GM19238 (cell line): Measurements from ENCODE around the gene SYNE1.
"Not testable (repeated sequence)": the region's sequence is repeated elsewhere in the genome, so short reads cannot be mapped to it uniquely, and the experiment has no call there.

Experiments
- DNase-seq: peaks from one replicate; pipeline ENCODE4 v3.0.0; 2011; ENCODE audit warnings: low spot score; ENCODE audit not compliant: insufficient read length

Gene SYNE1

GRCh38 chr6:152110886-152111820 lies 526.0 kb downstream of the SYNE1 start:
- DNase-seq: no peak

GRCh38 chr6:152107973-152108372 lies 529.2 kb downstream of the SYNE1 start:
- no peak for DNase-seq

DNA sequence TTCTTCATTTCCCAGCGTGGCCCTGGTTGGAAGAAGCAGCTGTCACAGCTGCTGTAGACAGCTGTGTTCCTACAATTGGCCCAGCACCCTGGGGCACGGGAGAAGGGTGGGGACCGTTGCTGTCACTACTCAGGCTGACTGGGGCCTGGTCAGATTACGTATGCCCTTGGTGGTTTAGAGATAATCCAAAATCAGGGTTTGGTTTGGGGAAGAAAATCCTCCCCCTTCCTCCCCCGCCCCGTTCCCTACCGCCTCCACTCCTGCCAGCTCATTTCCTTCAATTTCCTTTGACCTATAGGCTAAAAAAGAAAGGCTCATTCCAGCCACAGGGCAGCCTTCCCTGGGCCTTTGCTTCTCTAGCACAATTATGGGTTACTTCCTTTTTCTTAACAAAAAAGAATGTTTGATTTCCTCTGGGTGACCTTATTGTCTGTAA lies 537.0 kb downstream of the SYNE1 start:
- DNase-seq: no peak

DNA sequence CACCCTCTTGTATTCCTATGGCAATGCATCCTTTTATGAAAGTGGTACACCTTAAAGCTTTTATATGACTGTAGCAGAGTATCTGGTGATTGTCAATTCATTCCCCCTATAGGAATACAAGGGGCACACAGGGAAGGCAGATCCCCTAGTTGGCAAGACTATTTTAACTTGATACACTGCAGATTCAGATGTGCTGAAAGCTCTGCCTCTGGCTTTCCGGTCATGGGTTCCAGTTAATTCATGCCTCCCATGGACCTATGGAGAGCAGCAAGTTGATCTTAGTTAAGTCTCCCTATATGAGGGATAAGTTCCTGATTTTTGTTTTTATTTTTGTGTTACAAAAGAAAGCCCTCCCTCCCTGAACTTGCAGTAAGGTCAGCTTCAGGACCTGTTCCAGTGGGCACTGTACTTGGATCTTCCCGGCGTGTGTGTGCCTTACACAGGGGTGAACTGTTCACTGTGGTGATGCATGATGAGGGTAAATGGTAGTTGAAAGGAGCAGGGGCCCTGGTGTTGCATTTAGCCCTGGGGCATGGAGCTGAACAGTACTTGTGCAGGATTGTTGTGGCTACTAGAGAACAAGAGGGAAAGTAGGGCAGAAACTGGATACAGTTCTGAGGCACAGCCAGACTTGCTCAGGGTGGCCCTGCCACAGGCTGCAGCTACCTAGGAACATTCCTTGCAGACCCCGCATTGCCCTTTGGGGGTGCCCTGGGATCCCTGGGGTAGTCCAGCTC lies 537.5 kb downstream of the SYNE1 start:
- no peak for DNase-seq

- DNase-seq: no peak
Observed at GRCh38 chr6:152098683-152099082, 538.5 kb downstream of the SYNE1 start.

DNA sequence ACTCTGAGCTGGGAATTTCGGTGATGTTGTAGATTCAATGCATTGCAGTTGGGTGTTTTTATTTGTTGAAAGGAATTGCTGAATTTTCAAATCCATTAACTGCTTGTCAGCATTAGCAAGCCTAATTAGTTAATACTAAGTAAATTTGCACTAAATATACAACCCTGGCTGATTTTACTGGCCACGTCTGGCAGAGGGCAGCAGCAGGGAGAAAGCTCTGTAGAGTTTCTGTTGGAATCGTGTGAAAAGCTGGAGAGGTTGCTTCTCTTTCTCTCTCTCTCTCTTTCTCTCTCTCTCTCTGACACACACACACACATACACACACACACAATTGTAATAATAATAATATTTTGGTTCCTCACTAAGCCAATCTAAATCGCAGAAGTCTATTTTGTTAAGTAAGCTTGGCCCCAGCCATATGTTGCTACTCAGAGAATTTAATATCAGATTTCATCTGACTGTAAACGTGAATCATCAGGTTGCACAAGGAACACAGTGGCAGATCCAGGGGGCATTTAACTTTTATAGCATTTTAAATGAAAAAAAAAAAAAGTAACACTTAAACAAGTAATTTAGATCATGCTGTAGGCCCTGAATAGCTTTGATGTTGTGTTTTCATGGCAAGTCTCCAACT lies 540.2 kb downstream of the SYNE1 start:
- DNase-seq: no peak

DNA sequence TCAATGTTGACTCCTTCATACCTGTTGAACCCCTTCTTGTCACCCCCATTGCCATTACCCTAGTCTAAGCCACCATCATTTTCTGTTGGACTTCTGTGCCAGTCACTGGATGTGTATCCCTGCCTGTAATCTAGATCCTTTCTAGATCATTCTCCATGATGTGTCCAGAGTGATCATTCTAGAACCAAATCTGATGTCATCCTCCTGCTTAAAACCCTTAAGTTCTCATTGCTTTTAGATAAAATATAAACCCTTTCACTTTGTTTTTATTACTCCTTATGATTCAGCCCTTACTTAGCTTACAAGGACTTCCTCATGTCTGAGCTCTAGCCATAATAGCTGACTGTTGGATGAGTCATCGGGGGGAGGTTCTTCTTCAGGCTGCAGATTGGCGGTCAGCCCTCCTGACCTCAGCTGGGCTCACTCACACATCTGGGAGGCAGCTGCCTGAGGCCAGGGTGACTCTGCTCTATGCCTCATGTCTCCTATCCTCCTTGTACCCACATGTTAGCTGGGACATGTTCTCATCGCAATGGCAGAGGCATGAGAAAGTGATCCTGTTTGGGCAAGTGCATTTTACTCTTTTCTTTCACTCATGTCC lies 542.1 kb downstream of the SYNE1 start:
- no peak for DNase-seq

DNA sequence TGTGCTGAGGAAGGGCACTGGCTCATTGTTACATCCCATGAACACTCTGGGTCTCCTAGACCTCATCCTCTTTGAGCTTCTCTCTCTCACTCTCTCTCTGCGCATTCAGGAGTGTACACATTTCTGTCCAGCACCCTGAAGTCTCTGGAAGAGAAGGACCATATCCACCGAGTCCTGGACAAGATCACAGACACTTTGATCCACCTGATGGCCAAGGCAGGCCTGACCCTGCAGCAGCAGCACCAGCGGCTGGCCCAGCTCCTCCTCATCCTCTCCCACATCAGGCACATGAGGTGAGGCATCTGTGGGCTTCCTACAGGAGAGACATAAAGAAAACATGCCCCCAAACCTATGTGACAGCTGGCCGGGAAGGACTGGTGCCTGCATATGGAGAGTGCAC lies 542.9 kb downstream of the SYNE1 start:
- DNase-seq: no peak

- no peak for DNase-seq
Observed at GRCh38 chr6:152093711-152094110, 543.5 kb downstream of the SYNE1 start.

DNA sequence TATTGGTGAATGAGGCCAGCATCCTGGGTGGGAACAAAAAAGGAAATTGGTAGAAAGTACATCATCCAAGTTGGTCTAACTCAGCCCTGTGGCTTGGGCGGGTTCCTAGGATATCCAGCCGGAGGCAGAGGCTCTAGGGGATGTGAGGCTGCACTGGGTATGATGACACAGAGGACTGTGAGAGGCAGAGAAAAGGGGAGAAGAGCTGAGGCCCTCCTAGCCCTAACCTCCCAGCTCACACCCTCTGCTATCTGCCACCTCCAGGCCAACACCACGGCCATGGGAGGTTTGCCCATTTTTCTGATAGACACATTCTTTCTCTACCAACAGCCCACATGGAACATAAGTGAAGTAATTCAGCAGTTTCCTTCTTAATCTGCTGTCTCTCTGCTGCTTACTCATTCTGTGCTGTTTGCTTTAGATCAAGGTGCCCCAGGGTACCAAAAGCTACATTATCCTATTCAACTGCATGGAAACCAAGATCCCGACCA lies 545.3 kb downstream of the SYNE1 start:
- DNase-seq: no peak

DNA sequence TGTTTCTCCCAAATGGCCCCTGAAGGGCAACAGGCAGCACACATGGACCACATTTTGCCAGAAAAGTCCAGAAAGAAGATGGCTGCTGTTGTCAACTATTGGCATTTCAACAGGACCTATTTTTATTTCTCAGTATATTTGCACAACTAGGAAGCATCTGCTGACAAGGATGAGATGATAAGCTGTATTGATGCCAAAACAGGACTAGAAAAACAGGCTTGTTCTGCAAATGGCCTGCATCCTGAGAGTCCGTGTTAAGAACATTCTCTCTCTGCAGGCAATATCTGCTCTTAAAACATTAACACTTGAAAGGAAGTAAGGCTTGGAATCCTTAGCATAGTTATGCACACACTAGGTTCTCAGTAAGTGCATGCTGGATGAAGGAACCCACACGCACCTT lies 546.0 kb downstream of the SYNE1 start:
- DNase-seq: no peak

DNA sequence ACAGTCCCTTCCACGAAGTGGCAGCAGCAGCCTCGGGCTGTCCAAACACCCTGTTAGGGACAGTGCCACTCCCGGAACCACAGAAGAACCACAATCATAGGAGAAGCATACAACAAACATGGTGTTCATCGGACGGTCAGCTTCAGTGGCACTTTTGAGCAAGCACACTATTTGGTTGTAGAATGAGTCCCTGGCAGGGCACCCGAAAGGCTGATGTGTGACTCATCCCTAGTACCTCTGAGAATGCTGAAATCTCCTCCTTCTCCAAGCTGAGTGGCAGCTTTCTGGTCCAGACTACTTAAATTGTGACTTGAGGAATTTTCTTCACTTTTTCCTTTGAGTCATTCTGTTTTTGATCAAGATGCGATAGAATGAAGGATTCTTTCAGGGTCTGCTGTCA lies 547.2 kb downstream of the SYNE1 start:
- no peak for DNase-seq

- DNase-seq: no peak
Observed at GRCh38 chr6:152087701-152088100, 549.5 kb downstream of the SYNE1 start.

DNA sequence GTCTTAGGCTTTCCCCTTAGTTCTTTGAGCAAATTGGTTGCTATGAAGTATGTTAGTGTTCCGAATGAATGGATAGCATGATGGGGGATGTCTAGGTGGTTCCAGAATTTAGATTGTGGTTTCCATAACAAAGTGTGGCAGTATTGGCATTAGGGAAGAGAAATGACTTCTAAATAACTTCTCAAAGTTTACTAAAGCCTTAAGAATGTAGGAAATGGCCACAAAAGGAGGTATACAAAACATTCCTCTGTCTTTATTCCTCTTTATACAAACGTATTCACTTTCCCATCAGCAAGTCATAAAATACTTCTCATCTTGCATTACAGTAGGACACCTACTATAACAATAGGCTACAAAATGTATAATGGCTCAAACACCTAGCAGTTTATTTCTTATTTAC lies 550.1 kb downstream of the SYNE1 start:
- DNase-seq: no peak

- DNase-seq: no peak
Observed at GRCh38 chr6:152086223-152086873, 550.8 kb downstream of the SYNE1 start.

- DNase-seq: no peak
Observed at GRCh38 chr6:152085451-152085921, 551.7 kb downstream of the SYNE1 start.

GRCh38 chr6:152078804-152079203 lies 558.4 kb downstream of the SYNE1 start:
- no peak for DNase-seq

- no peak for DNase-seq
Observed at GRCh38 chr6:152078001-152078400, 559.2 kb downstream of the SYNE1 start.

GRCh38 chr6:152076242-152076641 lies 560.9 kb downstream of the SYNE1 start:
- DNase-seq: not testable (repeated sequence)

DNA sequence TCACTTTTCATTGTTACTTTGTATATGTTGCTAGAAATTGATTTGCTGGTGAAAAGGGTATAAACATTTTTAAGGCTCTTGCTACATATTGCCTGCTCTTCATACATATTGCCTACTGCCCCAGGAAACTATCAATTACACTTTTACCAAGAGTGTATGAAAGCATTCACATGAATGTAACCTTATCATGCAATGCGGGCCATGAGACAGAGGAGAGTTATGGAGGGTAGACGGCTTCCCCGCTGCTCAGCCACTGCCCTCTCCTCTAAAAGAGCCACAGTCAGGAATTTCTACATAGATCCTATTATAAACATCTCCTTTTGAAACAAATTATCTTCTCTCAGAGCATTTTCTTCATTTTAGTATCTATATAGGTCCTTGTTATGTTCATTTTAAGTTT lies 565.3 kb downstream of the SYNE1 start:
- DNase-seq: no peak
